Fibroblast of lung (primary cell): ENCODE results near the gene RREB1.

ENCODE experiments used
- EZH2 ChIP-seq: IDR thresholded peaks from 2 replicates; pipeline ENCODE4 v1.5.1; 2012; ENCODE audit warnings: low read length, control low read depth, mild to moderate bottlenecking; ENCODE audit errors: missing control alignments
- TF ChIP-seq, protein P1 (sequence below), 2 donors: IDR thresholded peaks in 1 of 2; conservative IDR thresholded peaks in 1 of 2; 1 replicate in 1 of 2; 2 replicates in 1 of 2; pipeline ENCODE4 v1.5.1; 2011 to 2012; ENCODE audit warnings: low read length in 2 of 2, control low read depth in 1 of 2, inconsistent platforms in 1 of 2, low read depth in 1 of 2, mild to moderate bottlenecking in 1 of 2

DNA sequence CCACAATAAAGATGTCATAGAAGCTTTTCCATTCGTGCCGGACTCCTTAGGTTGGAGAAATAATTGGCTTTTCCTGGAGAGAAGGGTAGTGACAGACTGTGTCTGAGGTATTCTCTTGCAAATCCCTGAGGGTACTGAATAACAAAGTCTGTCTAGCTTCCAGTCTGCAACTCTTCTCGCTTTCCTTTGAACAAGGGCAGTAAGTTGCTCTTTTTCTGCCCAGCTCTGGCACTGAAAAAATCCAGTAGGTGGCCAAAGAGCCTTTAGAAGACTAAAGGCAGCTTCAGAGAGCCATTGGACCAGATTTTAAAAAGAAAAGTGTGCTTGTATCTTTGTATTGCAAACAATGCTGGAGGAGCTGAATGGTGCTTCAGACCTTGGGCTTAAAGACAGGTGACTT is 20.7 kb upstream of the RREB1 start:
- TF ChIP-seq, protein P1, sequence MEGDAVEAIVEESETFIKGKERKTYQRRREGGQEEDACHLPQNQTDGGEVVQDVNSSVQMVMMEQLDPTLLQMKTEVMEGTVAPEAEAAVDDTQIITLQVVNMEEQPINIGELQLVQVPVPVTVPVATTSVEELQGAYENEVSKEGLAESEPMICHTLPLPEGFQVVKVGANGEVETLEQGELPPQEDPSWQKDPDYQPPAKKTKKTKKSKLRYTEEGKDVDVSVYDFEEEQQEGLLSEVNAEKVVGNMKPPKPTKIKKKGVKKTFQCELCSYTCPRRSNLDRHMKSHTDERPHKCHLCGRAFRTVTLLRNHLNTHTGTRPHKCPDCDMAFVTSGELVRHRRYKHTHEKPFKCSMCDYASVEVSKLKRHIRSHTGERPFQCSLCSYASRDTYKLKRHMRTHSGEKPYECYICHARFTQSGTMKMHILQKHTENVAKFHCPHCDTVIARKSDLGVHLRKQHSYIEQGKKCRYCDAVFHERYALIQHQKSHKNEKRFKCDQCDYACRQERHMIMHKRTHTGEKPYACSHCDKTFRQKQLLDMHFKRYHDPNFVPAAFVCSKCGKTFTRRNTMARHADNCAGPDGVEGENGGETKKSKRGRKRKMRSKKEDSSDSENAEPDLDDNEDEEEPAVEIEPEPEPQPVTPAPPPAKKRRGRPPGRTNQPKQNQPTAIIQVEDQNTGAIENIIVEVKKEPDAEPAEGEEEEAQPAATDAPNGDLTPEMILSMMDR (conservative IDR thresholded peaks at IDR 0.05 in 1 of 2, IDR thresholded peaks at IDR 0.05 in 1 of 2; ENCODE audit: low read depth in 1 of 2, low read length in 2 of 2) = peak; percentile 8 to 30
- TF ChIP-seq EZH2 = no peak
